ENCODE data around the gene YWHAQ.

DNA sequence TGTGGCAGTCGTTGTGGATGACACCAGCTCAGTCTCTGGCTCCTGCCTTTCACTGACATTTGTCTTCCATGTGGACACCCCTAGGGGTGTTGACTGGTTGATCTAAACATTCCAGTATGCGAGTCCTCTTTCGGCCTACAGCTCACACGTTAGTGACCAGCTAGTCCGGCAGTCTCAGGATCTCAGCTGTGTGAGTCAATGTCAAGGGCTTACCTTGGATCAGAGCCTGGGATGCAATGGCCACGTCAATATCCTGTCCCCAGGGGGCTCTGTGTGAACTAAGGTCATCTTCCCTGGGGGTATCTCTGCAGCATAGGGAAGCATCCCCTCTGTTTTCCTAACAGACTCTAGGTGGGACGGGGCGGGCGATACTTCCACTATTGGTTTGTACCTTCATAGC lies 35.1 kb upstream of the YWHAQ start:
- TF ChIP-seq, protein P1, sequence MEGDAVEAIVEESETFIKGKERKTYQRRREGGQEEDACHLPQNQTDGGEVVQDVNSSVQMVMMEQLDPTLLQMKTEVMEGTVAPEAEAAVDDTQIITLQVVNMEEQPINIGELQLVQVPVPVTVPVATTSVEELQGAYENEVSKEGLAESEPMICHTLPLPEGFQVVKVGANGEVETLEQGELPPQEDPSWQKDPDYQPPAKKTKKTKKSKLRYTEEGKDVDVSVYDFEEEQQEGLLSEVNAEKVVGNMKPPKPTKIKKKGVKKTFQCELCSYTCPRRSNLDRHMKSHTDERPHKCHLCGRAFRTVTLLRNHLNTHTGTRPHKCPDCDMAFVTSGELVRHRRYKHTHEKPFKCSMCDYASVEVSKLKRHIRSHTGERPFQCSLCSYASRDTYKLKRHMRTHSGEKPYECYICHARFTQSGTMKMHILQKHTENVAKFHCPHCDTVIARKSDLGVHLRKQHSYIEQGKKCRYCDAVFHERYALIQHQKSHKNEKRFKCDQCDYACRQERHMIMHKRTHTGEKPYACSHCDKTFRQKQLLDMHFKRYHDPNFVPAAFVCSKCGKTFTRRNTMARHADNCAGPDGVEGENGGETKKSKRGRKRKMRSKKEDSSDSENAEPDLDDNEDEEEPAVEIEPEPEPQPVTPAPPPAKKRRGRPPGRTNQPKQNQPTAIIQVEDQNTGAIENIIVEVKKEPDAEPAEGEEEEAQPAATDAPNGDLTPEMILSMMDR (IDR thresholded peaks at IDR 0.05) = no peak
- TF ChIP-seq POLR2A (IDR thresholded peaks at IDR 0.05) (no peak), POLR2AphosphoS5 (IDR thresholded peaks at IDR 0.05) (no peak)

All from breast epithelium (tissue), 3 donors.